ENCODE results near the gene RFNG.

RFNG gene

DNA sequence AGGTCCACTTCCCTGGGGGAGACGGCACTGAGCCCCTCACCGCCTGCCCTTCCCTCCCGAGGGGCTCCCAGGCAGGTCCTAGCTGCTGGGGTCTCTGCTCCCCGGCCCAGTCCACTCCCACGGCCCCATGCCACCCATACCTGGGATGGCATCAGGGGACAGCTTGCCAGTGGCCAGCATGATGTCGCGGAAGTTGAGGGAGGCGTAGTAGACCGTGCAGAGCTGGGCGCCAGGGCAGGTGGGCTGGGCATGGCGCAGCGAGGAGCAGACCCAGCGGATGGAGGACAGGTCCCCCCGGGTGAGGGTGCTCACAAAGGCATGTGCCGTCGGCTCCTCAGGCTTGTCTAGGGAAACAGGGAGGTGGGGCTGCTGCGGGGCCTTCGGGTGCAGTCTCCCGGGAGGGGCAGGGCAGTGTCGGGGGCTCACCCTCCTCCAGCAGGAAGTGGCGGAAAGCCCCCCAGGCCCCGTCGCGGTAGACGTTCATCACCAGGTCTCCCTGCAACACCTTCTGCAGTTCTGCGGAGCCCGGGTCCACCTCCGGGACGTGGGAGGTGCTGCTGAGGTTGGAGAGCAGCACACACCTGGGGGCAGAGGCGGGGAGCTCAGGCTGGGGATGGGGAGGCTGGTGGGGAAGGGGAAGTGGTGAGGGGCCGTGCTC, 32.9 kb upstream of the RFNG start:
- CTCF ChIA-PET, result no interaction called here
- no peaks in the 10 kb centered on the region for H3K27me3 Mint-ChIP-seq
- no peak overlapping the region for H3K27ac Mint-ChIP-seq
- H3K4me1 Mint-ChIP-seq, result no peaks in the 10 kb centered on the region
- H3K36me3 Mint-ChIP-seq, result peaks cover 24% of the 10 kb centered on the region
- no peak overlapping the region for H3K4me3 Mint-ChIP-seq
- no peaks in the 10 kb centered on the region for H3K9me3 Mint-ChIP-seq
- no peak for DNase-seq

DNA sequence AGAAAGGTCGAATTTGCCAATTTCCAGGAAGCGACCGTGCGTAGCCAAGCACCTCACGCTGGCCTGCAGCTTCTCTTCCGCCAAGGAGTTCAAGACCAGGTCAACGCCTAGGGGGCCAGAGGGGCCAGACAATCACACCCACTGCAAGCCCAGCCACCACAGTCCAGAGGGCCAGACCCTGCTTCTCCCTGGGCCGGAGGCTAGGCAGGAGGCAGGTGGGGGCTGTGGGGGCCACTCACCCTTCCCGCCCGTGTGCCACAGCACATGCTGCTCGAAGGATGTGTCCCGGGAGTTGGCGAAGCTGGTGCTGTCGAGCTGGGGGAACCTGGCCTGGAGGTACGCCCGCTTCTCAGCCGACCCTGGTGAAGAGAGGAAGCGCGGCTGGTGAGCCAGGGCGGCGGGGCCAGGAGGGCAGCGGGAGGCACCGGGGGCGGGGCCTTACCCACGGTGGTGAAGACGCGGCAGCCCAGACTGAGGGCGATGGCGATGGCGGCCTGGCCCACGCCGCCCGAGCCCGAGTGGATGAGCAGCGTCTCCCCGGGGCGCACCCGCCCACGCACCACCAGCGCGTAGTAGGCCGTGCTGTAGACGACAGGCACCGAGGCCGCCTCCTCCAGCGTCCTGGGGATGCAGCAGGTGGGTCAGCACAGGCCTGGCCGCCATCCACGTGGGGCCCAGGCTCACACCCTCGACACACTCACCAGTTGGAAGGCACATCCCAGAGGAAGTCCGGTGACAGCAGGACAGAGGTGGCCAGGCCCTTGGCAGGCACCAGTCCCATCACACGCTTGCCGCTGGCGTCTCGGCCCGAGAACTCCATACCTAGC, 32.1 kb upstream of the RFNG start:
- CTCF ChIA-PET, result no interaction called here

DNA sequence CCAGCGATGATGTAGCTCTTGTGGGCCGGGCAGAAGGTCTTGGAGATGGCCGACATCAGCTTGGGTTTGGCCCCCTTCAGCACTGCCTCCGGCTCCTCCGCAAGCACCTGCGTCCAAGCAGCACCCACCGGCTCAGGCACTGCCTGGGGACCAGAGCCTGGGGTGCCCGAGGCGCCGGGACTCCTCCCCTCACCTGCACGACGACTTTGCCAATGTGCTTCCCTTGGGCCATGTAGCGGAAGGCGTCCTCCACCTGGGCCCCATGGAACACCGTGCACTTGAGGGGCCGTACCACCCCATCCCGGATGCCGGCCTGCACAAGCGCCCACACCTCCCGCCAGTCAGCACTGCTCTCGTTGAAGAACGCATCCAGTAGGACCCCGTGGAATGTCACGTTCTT, 31.4 kb upstream of the RFNG start:
- H3K4me3 Mint-ChIP-seq, result no peak overlapping the region
- H3K27ac Mint-ChIP-seq, result no peak overlapping the region
- no peaks in the 10 kb centered on the region for H3K4me1 Mint-ChIP-seq
- no peak for DNase-seq
- CTCF ChIA-PET, result no interaction called here
- H3K9me3 Mint-ChIP-seq, result no peaks in the 10 kb centered on the region
- H3K36me3 Mint-ChIP-seq, result peaks cover 26% of the 10 kb centered on the region
- no peaks in the 10 kb centered on the region for H3K27me3 Mint-ChIP-seq

More for the DNA sequence above, 32.1 kb upstream of the RFNG start:
- no peak for DNase-seq
- no peaks in the 10 kb centered on the region for H3K9me3 Mint-ChIP-seq
- H3K4me3 Mint-ChIP-seq, result no peak overlapping the region
- peaks cover 26% of the 10 kb centered on the region for H3K36me3 Mint-ChIP-seq
- no peaks in the 10 kb centered on the region for H3K4me1 Mint-ChIP-seq
- H3K27me3 Mint-ChIP-seq, result no peaks in the 10 kb centered on the region
- H3K27ac Mint-ChIP-seq, result no peak overlapping the region

DNA sequence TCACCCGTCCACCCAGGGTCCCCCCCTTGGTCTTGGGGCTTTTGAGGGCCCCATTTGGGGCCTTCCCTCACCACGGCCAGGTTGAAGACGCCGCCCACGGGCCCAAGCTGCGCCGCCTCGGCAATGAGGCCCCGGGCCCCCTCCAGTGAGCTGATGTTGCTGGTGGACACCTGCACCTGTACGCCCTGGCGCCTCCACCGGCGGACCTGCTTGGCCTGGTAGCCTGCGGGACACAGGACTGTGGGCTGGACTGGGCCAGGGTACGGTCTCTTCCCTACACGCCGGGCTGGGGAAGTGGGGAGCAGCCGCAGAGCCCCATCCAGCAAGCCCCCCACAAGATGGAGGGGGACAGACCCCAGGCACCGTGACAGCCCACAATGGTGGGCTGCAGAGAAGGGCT, 30.8 kb upstream of the RFNG start:
- no peak overlapping the region for H3K4me3 Mint-ChIP-seq
- no peak for DNase-seq
- CTCF ChIA-PET, result no interaction called here
- H3K4me1 Mint-ChIP-seq, result no peaks in the 10 kb centered on the region
- no peaks in the 10 kb centered on the region for H3K27me3 Mint-ChIP-seq
- H3K27ac Mint-ChIP-seq, result no peak overlapping the region
- peaks cover 25% of the 10 kb centered on the region for H3K36me3 Mint-ChIP-seq
- H3K9me3 Mint-ChIP-seq, result no peaks in the 10 kb centered on the region

DNA sequence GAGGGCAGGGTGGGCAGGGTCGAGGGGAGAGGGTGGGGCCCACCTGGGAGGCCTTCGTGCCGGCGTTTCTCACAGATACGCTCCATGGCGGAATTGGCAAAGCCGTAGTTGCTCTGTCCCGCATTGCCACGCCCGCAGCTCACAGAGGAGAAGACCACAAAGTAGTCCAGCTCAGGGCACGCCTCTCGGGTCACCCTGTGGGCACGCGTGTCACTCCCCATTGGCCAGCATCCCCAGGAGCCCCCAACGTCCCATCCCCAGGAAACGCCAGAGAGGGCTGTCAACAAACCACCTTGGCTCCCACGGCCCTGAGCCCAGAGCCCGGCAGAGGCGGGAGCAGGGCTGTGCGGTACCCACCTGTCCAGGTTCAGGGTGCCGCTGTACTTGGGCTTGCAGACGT, 30.4 kb upstream of the RFNG start:
- Mint-ChIP-seq H3K9me3 (no peaks in the 10 kb centered on the region), H3K4me1 (no peaks in the 10 kb centered on the region), H3K4me3 (no peak overlapping the region), H3K27me3 (no peaks in the 10 kb centered on the region), H3K27ac (no peak overlapping the region), H3K36me3 (peaks cover 25% of the 10 kb centered on the region)
- CTCF ChIA-PET, result no interaction called here
- DNase-seq, result no peak

DNA sequence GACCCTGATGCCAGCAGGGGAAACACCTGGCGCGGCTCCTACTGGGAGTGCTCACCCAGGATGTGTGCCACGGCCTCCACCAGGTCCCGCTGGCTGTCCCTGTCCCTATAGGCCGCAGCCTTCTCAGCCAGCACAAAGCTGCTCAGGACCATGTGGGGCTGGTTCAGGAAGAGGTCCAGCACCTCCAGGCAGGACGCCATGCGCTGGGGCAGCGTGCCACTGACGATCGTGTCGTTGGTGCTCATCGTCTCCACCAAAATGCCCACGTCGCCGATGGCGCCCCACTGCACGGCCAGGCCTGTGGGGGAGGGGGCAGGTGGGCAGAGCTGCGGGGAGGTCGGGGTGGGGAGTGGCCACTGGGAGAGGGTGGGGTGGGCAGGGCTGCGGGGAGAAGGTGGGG, 29.9 kb upstream of the RFNG start:
- no peaks in the 10 kb centered on the region for H3K27me3 Mint-ChIP-seq
- H3K4me1 Mint-ChIP-seq, result no peaks in the 10 kb centered on the region
- no peak for DNase-seq
- CTCF ChIA-PET, result interaction anchor here (0.5 kb wide), 1 partner anchor 15 kb away, joined by 4 read pairs; no protein-coding TSS in a partner anchor
- H3K36me3 Mint-ChIP-seq, result peaks cover 24% of the 10 kb centered on the region
- no peak overlapping the region for H3K27ac Mint-ChIP-seq
- H3K9me3 Mint-ChIP-seq, result no peaks in the 10 kb centered on the region
- no peak overlapping the region for H3K4me3 Mint-ChIP-seq

DNA sequence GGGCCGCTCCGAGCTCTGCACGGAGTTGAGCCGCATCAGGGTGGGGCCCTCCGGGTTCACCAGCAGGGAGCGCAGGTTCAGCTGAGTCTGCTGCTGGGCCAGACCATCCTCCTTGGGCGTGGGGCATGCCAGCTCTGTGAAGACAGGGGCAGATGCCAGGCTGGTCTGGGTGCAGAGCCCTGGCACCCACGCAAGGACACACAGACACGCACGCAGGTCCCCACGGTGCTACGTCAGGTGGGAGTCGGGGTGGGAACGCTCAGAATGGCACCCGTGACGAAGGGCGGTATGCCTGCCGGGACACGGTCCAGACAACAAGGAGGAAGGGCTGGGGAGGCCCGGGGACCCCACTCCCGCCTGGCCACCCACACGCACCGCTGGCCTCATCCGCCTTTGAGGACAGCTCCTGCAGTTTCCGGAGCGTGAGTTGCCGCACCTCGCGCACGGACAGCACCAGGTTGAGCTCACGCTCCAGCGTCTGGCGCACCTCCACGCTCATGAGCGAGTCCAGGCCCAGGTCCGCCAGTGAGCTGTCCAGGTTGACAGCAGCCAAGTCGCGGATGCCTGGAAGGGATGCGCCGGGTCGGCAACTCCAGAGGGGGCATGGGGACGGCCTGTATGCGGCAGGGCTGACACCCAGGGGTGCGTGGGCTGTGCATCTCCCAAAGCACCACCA, 29.3 kb upstream of the RFNG start:
- Mint-ChIP-seq H3K36me3 (peaks cover 24% of the 10 kb centered on the region), H3K4me1 (no peaks in the 10 kb centered on the region), H3K27me3 (no peaks in the 10 kb centered on the region), H3K9me3 (no peaks in the 10 kb centered on the region), H3K4me3 (no peak overlapping the region), H3K27ac (no peak overlapping the region)
- CTCF ChIA-PET, result interaction anchor here (0.5 kb wide), 1 partner anchor 14 kb away, joined by 4 read pairs; no protein-coding TSS in a partner anchor
- no peak for DNase-seq

DNA sequence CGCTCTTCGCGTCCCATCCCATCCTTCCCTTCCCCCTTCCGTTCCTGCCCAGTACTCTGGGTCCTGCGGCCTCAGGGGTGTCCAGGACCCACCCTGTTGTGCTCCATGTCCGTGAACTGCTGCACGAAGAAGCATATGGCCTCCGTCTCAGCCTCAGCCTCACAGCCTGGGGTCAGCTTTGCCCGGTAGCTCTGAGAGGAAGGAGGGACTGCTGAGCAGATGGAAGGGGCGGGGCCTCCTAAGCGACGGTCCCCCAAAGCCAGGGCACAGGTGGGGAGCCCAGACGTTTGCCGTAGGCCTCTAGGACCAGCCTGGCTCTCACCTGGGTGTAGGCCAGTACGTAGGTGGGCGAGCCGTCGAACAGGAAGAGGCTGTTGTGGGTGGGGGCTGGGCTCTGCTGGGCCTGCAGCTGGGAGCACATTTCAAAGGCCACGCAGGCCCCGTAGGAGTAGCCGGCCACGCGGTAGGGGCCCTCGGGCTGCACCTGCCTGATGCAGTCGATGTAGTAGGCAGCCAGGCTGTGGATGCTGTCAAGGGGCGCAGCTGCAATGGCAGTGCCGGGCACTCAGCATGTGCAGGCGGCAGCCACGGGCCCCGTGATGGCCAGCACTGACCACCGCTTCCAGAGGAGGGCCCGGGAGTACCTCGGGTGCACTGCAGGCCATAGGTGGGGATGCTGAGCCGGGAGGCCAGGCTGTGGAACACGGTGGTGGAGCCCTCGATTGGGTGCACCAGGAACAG, 28.6 kb upstream of the RFNG start:
- no peaks in the 10 kb centered on the region for H3K4me1 Mint-ChIP-seq
- DNase-seq, result no peak
- H3K27ac Mint-ChIP-seq, result no peak overlapping the region
- H3K9me3 Mint-ChIP-seq, result no peaks in the 10 kb centered on the region
- H3K27me3 Mint-ChIP-seq, result no peaks in the 10 kb centered on the region
- H3K36me3 Mint-ChIP-seq, result peaks cover 24% of the 10 kb centered on the region
- CTCF ChIA-PET, result no interaction called here
- H3K4me3 Mint-ChIP-seq, result no peak overlapping the region

DNA sequence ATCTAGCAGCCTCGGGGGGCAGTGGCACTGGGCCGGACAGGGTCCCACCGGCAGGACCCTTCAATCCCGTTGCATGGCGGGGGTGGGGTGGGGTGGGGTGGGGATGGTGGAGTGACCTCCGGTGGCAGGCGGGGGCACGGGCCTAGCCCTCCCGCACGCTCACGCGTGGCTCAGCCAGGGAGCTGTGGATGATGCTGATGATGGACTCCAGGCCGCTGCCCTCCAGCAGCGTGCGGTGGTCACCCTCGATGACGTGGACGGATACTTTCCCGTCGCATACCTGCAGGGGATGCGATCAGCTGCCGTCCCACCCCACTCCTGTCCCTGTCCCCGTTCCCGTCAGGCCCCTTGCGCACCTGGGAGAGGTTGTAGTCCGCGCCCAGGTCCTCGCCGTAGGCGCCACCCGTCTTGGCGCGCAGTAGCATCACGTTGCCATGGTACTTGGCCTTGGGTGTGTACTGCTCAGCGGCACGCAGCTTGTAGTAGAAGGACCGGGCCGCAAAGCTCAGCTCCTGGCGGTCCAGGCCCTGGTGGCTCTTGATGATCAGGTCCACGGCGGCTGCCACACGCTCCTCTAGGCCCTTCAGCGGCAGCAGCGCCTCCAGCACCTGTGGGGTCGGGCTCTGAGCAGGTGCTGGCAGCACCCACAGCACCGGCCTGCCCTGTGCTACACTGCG, 27.5 kb upstream of the RFNG start:
- CTCF ChIA-PET, result no interaction called here
- no peak overlapping the region for H3K27ac Mint-ChIP-seq
- no peak for DNase-seq
- H3K4me1 Mint-ChIP-seq, result no peaks in the 10 kb centered on the region
- H3K9me3 Mint-ChIP-seq, result no peaks in the 10 kb centered on the region
- H3K27me3 Mint-ChIP-seq, result peaks cover 4% of the 10 kb centered on the region
- H3K4me3 Mint-ChIP-seq, result no peak overlapping the region
- H3K36me3 Mint-ChIP-seq, result peaks cover 20% of the 10 kb centered on the region

DNA sequence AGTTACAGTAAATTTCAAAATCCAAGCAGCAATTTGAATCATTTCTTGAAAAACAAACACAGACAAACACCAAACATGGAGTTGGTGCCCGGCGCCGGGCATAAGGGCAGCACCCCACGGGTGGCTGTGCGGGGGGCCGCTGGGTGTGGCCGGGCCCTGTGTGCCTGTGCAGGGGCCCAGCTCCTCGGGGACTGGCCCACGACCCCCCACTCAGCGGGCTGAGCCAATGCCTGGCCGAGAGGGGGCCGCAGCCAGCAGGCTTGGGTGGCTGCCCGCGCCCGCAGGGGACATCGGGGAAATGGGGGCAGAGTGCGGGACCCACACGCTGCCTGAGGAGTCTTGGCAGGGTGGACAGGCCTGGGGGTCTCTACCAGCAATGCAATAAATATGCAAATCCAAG, 26.8 kb upstream of the RFNG start:
- H3K4me1 Mint-ChIP-seq, result no peaks in the 10 kb centered on the region
- CTCF ChIA-PET, result no interaction called here
- H3K27me3 Mint-ChIP-seq, result peaks cover 4% of the 10 kb centered on the region
- no peaks in the 10 kb centered on the region for H3K9me3 Mint-ChIP-seq
- H3K4me3 Mint-ChIP-seq, result no peak overlapping the region
- H3K27ac Mint-ChIP-seq, result no peak overlapping the region
- H3K36me3 Mint-ChIP-seq, result peaks cover 19% of the 10 kb centered on the region
- no peak for DNase-seq

DNA sequence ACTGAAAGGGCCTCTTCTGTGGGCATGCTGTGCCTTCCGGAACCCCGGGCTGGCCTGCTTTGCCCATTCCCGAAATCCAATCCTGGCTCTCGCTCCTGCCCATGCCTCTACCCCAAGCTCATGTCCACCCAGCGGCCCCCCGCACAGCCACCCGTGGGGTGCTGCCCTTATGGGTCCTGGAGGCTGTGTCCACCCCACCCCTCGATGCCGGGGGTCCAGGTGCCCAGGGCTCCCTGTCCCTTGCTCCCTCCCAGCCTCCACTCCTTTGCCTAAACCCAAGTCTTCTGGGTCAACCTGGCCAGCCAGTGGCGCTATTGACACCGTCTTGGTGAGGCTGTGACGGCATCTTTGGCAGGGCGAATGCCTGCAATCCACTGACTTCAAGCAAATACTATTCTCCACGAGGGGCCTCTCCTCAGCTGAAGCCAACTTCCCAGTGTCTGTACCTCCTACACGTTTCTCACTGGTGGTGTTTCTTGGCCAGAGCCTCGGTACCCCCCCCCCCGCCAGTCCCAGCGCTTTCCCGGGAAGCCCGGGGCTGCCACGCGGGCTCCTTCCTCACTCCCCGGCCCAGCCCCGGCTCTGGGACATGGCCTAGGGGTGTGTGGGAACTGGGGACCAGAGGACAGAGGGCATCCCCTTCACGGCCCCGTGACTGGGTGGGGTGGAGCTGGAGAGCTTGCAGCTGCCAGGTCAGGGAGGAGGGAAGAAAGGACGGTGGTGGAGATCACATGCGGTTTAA, 26.2 kb upstream of the RFNG start:
- Mint-ChIP-seq H3K27ac (no peak overlapping the region), H3K36me3 (peaks cover 14% of the 10 kb centered on the region), H3K4me3 (no peak overlapping the region), H3K27me3 (peaks cover 10% of the 10 kb centered on the region), H3K9me3 (no peaks in the 10 kb centered on the region), H3K4me1 (no peaks in the 10 kb centered on the region)
- CTCF ChIA-PET, result no interaction called here
- no peak for DNase-seq

DNA sequence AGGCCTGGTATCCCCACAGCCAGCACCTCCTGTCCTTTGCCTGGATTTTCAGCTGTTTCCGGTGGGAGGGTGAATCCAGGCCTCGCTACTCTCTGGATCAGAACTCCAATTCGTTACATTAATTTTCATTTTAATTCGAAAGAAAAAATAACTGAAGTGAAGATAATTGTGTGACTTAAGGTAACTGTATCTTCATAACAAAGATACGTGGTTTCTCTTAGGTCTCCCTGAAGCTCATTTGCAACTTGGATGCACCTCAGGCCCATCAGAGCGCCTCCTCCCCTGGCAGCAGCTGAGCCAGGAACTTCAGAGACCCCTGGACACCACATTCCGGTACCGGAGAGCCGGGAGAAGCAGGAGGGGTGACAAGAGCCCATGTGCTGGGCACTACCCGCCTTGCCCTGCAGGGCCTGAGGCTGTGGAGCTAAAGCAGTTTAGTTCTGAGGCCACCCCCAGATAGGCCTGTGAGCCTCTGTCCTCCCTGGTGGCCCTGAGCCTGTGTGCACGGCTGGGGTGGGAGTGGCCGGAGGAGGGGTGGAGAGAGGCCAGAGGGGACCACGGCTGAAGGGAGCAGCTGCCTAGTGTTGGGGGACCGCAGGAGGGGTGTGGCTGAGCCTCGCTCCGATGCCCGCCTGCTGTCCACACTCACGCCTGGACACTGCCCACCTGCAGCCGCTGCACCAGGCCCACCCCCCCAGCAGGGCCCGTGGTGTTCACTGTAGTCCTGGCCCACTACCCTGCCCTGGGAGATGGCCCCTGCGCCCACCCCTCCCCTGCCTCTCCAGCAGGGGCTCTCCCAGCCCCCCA, 25.4 kb upstream of the RFNG start:
- H3K27me3 Mint-ChIP-seq, result peaks cover 16% of the 10 kb centered on the region
- peaks cover 14% of the 10 kb centered on the region for H3K36me3 Mint-ChIP-seq
- CTCF ChIA-PET, result no interaction called here
- no peak overlapping the region for H3K27ac Mint-ChIP-seq
- no peak for DNase-seq
- no peak overlapping the region for H3K4me3 Mint-ChIP-seq
- H3K4me1 Mint-ChIP-seq, result no peaks in the 10 kb centered on the region
- H3K9me3 Mint-ChIP-seq, result no peaks in the 10 kb centered on the region

Data from activated naive CD4-positive, alpha-beta T cell treated with anti-CD3 and anti-CD28 coated beads, Interleukin-2, amount 10 ng/mL, durations not matched to agents 7 days and 5 days (primary cell).